Prostate gland (tissue), 2 donors: ENCODE measurements around the gene MLYCD.

Experiments used
- CTCF ChIP-seq, 4 experiments: fragments of 200-600 bp in 2 of 4; fragments of 450-650 bp in 2 of 4; sonication (generic) in 2 of 4; IDR thresholded peaks; 1 replicate in 3 of 4; 2 replicates in 1 of 4; pipeline ENCODE4 v1.5.1; 2016 to 2019; ENCODE audit warnings: antibody characterized with exemption in 4 of 4, mild to moderate bottlenecking in 2 of 4, moderate library complexity in 2 of 4
- POLR2A ChIP-seq: fragments of 450-650 bp; IDR thresholded peaks from one replicate; pipeline ENCODE4 v1.6.1; 2016; ENCODE audit warnings: antibody characterized with exemption, mild to moderate bottlenecking
- POLR2AphosphoS5 ChIP-seq: sonication (generic); formaldehyde crosslinking; IDR thresholded peaks from one replicate; pipeline ENCODE4 v1.6.1; 2017; ENCODE audit warnings: antibody characterized with exemption

GRCh38 chr16:83936581-83937165, 37.8 kb downstream of the MLYCD start:
- TF ChIP-seq CTCF (IDR thresholded peaks at IDR 0.05) (no peak), POLR2A (no peak), POLR2AphosphoS5 (no peak)
